KOPT-K1 (cell line): Measurements from ENCODE around the gene TMEM106C.
A peak's percentile ranks its signal among the peaks of the same experiment; 100 is the strongest.

ENCODE experiments used
- H3K27ac ChIP-seq: fragments of 200-600 bp; sonication (generic); 2 replicates; pipeline ENCODE4 v1.5.1; 2016; ENCODE audit warnings: antibody characterized with exemption, mild to moderate bottlenecking, low read depth, low read length; ENCODE audit not compliant: poor library complexity, severe bottlenecking
- H3K36me3 ChIP-seq: fragments of 200-600 bp; sonication (generic); 2 replicates; pipeline ENCODE4 v1.5.1; 2017; ENCODE audit warnings: antibody characterized with exemption, mild to moderate bottlenecking, low read length, moderate library complexity; ENCODE audit not compliant: insufficient read depth
- H3K9me3 ChIP-seq: fragments of 200-600 bp; sonication (generic); 2 replicates; pipeline ENCODE4 v1.5.1; 2017; ENCODE audit warnings: antibody characterized with exemption, low read length, mild to moderate bottlenecking; ENCODE audit not compliant: insufficient read depth, poor library complexity, severe bottlenecking

Gene TMEM106C

GRCh38 chr12:47963340-47964040 is at the start of gene TMEM106C:
TMEM106C (plus strand) TSS chr12:47963596; CDS start chr12:47964237, 641 bp downstream.
- peak within 1 kb of the TSS; percentile 72 for H3K27ac ChIP-seq
- H3K9me3 ChIP-seq, result peaks cover 15% of the 10 kb centered on the region
- H3K36me3 ChIP-seq, result peaks cover 41% of the 10 kb centered on the region

GRCh38 chr12:47920913-47921312 is 42.5 kb upstream of the TMEM106C start:
- Histone ChIP-seq H3K9me3 (no peaks in the 10 kb centered on the region), H3K36me3 (no peaks in the 10 kb centered on the region), H3K27ac (no peak overlapping the region)

- H3K9me3 ChIP-seq, result no peaks in the 10 kb centered on the region
- no peak overlapping the region for H3K27ac ChIP-seq
- no peaks in the 10 kb centered on the region for H3K36me3 ChIP-seq
Observed at GRCh38 chr12:47921907-47922306, 41.5 kb upstream of the TMEM106C start.

- Histone ChIP-seq H3K9me3 (peaks cover 4% of the 10 kb centered on the region), H3K27ac (no peak overlapping the region), H3K36me3 (no peaks in the 10 kb centered on the region)
Observed at GRCh38 chr12:47927346-47927745, 36.0 kb upstream of the TMEM106C start.

GRCh38 chr12:47930634-47931033 is 32.8 kb upstream of the TMEM106C start:
- no peaks in the 10 kb centered on the region for H3K36me3 ChIP-seq
- H3K27ac ChIP-seq, result no peak overlapping the region
- peaks cover 4% of the 10 kb centered on the region for H3K9me3 ChIP-seq

GRCh38 chr12:47931187-47931586 is 32.2 kb upstream of the TMEM106C start:
- H3K9me3 ChIP-seq, result peaks cover 4% of the 10 kb centered on the region
- no peaks in the 10 kb centered on the region for H3K36me3 ChIP-seq
- no peak overlapping the region for H3K27ac ChIP-seq

GRCh38 chr12:47935184-47935583 is 28.2 kb upstream of the TMEM106C start:
- Histone ChIP-seq H3K27ac (no peak overlapping the region), H3K9me3 (no peaks in the 10 kb centered on the region), H3K36me3 (no peaks in the 10 kb centered on the region)

- Histone ChIP-seq H3K36me3 (no peaks in the 10 kb centered on the region), H3K27ac (no peak overlapping the region), H3K9me3 (no peaks in the 10 kb centered on the region)
Observed at GRCh38 chr12:47938093-47938492, 25.3 kb upstream of the TMEM106C start.

GRCh38 chr12:47938594-47938993 is 24.8 kb upstream of the TMEM106C start:
- no peaks in the 10 kb centered on the region for H3K9me3 ChIP-seq
- H3K27ac ChIP-seq, result no peak overlapping the region
- no peaks in the 10 kb centered on the region for H3K36me3 ChIP-seq

GRCh38 chr12:47939009-47939601 is 24.3 kb upstream of the TMEM106C start:
- H3K9me3 ChIP-seq, result no peaks in the 10 kb centered on the region
- no peaks in the 10 kb centered on the region for H3K36me3 ChIP-seq
- H3K27ac ChIP-seq, result no peak overlapping the region

GRCh38 chr12:47940773-47941474 is 22.5 kb upstream of the TMEM106C start:
- Histone ChIP-seq H3K9me3 (no peaks in the 10 kb centered on the region), H3K27ac (no peak overlapping the region), H3K36me3 (no peaks in the 10 kb centered on the region)

- H3K27ac ChIP-seq, result no peak overlapping the region
- no peaks in the 10 kb centered on the region for H3K9me3 ChIP-seq
- H3K36me3 ChIP-seq, result no peaks in the 10 kb centered on the region
Observed at GRCh38 chr12:47941475-47941780, 22.0 kb upstream of the TMEM106C start.

GRCh38 chr12:47941871-47942613 is 21.4 kb upstream of the TMEM106C start:
- H3K36me3 ChIP-seq, result no peaks in the 10 kb centered on the region
- H3K27ac ChIP-seq, result no peak overlapping the region
- H3K9me3 ChIP-seq, result no peaks in the 10 kb centered on the region

- H3K27ac ChIP-seq, result no peak overlapping the region
- H3K36me3 ChIP-seq, result no peaks in the 10 kb centered on the region
- H3K9me3 ChIP-seq, result no peaks in the 10 kb centered on the region
Observed at GRCh38 chr12:47942614-47943225, 20.7 kb upstream of the TMEM106C start.
